GM18508 (cell line): ENCODE data around the gene GPR87.

Experiments used
- ATAC-seq: cut with Tn5 transposase; IDR thresholded peaks from one replicate; pipeline ENCODE4 v1.9.1; 2021; ENCODE audit warnings: moderate number of reproducible peaks; ENCODE audit not compliant: insufficient read depth, unreplicated experiment

GPR87 gene

DNA sequence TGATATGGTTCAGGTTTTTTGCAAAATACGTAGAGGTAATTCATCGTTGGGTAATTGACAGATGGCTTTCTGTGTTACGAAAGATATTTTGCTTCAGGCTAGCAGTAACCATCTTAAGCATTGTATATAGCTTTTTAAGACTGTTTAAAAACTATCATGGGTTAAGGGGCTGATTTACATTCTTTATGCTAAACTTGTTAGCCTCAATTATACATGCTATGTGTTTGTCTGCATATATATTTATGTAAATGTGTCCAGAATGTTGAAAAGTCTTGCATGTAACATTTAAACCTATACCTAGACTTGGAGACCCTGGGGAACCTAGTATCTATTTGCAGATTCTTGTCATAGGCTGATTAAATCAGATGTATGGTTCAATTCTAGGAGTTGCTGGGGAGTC is 27.2 kb downstream of the GPR87 start:
- no peak for ATAC-seq

DNA sequence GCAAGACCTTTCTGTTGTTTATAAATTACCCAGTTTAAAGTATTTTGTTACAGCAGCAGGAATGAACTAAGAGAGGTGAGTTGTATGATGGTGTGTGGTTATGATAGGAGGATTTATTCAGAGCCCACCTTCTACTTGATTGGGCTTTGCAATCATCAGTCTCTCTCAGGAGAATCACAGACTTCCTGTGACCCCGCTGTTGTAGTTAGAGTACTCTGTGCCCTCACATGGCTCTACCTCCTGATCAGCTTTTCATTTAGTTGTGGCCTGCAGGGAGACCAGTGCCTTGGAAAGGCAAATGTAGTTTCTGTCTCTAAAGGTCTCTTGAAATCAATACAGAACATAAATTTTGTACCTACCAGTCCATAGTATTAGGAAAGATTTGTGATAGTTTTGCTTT is 30.7 kb downstream of the GPR87 start:
- ATAC-seq, result no peak

DNA sequence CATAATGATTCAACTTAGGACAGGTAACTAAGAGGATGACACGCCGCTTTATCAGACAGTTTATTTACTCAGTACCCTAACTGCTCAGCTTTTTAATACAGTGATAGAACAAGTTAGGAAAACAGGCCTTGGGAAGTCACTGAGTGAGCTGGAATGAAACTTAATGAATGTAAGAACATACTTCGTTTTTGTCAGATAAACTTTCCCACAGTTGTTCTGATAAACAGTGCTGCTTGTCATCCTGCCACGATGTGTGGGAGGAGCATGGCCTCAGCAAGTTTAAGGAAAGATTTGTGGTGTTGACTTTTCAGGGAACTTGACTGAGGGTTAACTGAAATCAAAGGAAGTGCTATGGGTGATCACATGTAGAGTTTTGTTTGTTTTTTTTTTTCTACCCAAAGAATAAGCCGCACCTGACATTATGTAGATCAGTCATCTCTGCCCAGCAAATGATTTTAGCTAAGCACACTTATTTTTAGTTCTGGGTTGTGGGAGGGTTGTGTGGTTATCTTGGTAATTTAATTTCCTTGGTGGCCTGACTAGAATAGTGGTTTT is 32.6 kb downstream of the GPR87 start:
- no peak for ATAC-seq

DNA sequence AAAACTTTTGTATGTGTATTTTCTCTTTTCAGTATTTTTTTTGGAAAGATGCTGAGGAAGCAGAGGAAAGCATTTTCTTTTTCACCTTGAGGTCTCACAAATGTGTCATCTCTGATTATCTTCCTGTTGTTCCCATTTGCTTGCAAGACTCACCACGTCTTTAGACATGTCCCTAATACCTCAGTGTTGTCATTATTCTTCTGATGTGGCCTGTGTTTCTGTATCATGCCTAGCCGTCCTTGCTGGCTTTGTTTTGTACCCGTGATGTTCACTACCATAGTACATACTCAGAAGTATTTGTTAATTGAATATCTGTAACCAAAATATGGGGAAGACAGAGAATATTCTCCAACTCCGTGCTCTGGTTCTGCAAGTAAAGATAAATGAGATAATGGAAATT is 33.2 kb downstream of the GPR87 start:
- ATAC-seq, result no peak

DNA sequence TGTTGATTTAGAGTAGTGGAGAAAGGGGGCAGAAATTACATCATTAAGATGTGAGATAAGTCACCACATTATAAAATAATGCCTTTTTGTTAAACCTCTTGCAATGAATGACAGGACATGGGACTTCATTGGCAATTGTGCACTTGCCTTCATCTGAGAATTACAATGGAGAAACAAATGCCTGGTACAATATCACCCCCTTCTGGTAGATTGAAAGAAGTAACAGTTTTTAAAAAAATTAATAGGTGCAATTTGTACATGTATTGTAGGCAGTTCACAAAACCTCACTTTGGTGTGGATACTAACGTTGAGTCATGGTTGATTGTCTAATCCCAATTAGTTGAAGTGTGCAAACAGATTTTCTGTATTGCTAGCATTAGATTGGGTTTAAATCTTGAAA is 33.7 kb downstream of the GPR87 start:
- ATAC-seq, result no peak

DNA sequence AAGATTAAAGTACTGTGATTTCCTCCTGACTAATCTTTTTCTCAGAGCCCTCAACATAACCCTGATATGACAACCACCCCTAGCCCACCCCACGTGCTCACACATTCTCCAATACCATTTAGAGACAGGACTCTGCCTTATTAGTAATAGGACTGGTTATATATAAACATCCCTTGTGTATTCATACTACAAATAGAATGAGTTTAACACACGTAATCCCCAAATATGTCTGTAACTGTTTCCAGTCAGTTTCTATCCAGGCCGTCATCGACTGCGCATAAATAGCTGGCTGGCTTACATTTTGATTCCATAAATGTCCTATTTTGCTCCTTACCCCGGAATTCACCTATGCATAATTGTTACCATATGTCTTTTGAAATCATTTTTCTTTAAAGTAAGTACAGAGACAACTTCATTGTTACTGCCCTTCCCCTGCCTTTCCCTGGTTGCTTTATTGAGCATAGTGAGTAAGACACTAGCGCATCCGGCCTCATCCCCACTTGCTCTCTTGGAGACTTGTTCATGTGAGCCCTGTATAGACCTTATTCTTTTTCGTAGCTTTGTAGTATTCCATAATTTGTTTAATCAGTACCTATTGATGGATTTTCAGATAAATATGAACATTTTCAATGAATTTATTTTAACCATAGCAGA is 34.8 kb downstream of the GPR87 start:
- no peak for ATAC-seq

DNA sequence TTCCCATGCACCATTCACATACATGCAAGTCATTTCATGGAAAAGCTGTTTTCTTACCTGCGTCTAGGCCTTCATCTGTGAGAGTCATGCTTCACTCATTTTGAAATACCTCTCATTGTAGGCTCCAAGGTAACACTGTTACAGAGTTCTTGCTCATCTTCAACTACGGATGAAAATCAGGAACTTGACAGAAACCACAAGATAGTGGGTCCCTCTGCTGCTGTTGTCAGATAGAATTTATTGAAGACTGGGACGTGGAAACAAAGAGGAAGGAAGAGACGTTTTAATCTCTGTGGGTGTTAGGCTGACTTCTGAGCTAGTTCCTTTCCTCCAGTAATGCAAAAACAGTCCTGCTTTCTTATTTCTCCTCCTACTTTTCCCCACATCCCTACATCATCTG is 38.4 kb downstream of the GPR87 start, which contains the start of gene P2RY14:
P2RY14 (minus strand) TSS at position 313 of the 400 bp plus-strand sequence. CDS start 64,226 bp downstream, outside the sequence.
- ATAC-seq, result no peak

DNA sequence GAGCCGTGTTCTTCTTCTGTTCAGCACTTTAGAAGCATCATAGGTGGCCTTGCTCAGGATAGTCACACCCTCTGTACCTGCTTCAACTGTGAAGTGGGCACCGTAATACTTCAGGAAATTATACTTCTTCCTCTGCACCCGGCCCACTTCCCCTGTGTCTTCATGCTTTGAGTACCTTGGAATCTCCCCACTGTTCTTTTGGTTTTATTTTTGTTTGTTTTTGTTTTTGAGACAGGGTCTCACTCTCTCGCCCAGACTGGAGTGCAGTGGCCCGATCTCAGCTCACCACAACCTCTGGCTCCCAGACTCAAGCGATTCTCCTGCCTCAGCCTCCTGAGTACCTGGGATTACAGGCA is 40.0 kb downstream of the GPR87 start:
- peak; percentile 66 for ATAC-seq

DNA sequence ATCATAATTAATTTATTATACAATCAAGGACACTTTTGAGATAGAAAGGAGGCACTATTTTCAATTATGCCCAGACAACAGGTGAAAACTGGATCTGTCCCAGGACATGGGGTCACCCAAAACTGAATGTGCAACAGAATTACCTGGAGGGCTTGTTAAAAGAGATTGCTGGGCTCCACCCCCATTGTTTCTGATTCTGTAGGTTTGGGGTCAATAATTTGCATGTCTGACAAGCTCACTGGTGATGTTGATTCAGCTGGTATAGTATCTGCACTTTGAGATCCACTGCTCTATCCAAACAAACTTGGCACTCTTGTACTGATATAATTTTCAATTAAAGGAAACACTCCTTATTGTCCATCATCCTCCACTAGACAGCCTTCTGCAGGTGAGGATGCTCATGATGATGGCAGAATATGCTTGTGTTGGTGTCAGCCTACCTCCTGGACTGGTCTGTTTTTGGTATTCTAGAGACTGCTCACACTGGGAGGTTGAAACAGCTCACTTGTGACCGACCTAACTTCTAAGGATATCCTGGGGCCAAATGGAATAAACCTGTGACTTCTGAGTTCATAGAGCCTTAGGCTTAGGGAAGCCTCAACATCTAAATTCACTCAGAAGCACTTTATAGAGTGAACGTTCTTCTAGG is 40.5 kb downstream of the GPR87 start:
- peak; percentile 15 for ATAC-seq

DNA sequence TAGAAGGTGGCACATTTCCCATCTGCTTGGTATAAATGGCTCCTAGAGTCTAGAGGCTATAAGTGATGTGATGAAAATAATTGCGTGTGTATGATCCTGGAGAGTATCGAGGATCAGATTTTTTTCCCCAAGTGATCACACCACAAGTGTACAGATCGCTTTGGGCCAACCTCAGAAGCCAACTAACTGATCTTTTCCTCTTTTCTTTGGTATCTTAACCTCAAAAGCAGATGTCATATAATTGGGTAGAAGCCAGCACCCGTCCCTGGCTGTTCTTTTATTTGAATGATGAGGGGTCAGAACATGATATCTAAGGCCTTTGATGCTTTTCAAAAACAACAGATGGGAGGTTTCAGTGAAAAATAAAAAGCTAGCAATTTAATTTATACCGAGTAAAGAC is 41.5 kb downstream of the GPR87 start:
- ATAC-seq, result no peak

DNA sequence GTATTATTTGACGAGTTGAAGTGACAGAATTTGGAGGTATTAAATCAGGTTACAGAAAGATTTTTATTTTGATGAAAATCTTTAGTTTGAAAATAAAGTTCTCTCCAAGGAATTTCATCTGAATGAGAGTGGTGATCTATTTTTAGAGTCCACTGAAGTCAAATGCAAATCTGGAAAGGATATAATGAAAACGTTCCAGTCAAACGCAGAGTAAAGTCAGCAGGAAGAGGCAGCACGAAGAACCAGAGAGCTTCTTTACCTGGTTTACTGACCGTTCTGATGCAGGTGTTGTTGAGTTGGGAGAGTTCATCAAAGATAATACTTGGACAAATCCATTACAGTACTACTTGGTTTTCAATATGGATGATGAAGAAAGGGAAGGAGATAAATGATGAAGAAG is 47.0 kb downstream of the GPR87 start:
- ATAC-seq, result no peak

DNA sequence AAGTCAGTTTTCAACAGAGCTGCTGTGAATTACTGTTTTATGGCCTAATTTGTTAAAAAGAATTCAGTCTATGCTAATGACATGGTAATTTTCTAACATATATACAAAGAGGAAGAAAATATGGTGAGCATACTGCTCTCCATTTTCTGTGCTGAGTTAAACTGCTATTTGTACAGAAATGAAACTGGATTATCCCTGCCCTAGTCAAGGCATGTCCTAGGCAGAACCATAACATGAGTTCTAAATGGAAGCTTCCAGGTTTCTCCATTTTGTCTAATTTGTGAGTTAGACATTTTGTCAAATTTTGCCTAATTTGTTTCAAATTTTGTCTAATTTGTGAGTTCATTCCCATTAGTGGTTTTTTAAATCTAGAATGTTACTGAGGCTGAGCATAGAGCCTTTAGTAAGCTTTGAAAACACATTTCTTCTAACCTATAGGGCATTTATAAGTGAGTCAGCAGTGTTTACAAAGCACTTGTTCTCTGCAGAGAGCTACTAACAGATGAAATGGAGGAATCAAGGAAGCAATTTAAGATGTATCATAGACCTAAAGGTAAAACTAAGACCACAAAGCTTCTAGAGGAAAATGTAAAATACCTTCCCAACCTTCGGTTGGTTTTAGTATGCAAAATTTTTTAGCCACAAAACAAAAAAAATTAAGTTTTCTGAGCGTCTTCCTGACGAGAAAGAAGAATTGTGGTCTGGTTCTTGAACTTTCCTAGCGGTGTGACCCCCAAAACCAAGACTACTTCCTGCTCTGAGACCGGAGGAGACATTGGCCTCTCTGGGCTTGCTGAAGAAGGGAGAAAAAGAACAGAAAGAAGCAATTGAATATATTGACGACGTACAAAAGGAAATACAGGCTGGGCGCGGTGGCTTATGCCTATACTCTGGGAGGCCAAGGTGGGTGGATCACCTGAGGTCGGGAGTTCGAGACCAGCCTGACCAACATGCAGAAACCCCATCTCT is 48.1 kb downstream of the GPR87 start:
- peak; percentile 30 for ATAC-seq

DNA sequence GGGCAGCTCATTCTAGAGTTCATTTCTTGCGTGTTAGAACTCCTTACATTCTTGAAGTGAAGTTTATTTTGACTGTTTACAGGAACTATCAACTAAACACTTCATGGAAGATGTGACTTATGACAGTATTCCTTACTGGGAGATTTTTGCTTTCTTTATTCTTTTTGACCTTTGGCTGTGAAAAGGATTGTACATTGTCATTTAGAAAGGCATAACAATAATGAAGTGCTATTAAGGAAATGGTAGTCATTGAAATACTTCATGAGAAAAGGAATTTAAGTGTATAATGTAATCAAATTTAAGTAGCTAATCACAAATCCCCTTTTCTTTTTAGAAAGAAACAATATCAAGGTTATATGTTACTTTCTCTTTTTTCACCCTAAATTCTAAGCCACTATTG is 49.6 kb downstream of the GPR87 start:
- no peak for ATAC-seq

DNA sequence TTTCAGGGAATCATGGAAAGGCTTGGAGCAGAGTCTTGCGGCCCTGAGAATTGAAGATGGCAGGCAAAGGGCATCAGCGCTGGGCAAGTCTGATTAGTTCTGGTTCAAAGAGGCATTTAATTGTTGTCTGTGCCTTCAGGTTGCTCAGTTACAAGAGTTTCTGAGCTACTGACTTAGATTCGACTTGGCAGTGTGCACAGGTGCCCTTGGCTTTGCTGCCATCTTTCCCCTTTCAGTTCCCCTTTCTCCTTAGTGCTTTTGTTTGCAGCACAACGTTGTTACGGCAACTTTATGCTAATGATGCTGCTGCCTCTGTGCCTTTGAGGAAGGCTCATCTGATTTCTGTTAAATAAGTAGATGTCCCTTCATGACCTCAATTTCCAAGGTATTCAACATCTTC is 50.8 kb downstream of the GPR87 start:
- ATAC-seq, result peak; percentile 97

DNA sequence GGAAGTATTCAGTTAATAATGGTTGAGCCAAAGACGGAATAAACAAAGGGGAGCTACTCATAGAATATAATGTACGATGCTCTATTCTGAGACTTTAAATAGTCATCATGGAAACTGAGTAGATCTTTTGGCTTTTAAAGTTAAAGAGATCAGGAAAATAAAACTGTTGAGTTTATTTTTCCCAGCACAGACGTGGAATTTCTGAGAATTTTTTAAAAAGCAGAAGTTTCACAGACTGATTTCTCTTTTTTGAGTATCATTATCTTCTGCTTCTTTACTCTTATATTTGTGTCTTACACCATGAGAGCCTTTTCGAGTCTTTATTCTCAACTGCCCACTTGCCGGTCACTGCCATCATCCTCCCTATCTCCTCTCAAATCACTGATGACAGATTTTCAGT is 51.5 kb downstream of the GPR87 start:
- ATAC-seq, result no peak

DNA sequence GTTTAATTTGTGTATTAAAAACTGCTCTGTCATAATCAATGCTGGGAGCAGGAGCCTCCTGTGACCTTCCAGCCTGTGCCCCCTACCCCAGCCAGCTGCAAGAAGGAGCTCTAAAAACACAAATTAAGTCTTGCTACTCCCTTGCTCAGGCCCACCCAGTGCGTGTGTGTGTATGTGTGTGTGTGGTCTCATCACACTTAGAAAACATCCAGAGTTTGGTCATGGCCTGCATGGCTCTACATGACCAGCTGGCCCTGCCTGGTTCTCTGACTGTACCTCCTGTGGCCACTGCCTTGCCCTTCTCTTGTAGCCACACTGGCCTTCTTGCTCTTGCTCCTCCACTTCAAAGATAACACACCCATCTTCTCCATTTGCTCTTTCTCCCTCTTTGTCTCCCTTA is 52.0 kb downstream of the GPR87 start:
- no peak for ATAC-seq

DNA sequence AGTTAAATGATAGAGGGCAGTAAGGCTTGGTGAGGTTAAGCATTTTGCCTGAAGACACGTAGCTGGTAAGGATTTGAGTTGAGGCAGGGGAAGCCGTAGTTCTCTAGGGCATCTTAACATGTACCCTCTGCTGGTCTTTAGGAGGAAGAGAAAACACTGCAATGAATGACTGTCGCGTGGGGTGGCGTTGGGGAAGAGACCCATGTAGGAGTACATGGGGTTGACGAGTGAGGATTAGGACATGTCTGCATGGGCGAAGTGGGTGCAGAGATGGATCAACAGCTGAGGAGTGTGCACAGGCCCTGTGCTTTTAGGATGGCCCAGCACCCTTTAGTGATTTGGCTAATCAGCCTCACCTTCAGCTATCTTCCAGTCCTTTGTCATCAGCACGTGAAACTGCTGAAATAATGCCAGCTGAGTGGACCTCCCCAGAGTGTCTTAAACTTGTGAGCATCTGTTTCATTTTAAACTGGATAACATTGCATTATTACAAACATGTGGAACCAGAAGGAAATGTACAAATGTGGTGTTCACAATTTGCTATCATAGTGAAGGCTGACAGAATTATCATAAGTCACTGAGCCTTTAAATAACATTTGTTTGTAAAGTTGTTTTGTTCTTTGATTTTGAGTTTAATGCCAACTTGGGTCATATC is 53.6 kb downstream of the GPR87 start:
- no peak for ATAC-seq

DNA sequence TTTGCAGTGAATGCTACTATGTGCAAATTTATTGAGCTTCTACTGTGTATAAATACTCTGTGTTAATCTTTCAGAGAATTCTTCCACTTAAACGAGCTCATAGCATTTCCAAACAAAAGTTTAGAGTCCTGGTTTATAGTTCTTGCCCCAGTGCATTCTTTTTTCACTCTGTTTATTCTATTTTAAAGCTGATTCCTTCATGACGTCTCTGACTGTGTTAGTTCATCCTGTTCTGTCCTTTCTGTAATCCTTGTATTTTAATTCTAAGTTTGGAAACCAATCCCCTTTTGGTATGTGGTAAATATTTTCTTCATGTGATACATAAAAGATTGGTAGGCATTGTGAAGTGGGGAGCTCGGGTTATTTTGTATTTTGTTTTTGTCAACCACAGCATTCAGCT is 57.0 kb downstream of the GPR87 start:
- no peak for ATAC-seq

DNA sequence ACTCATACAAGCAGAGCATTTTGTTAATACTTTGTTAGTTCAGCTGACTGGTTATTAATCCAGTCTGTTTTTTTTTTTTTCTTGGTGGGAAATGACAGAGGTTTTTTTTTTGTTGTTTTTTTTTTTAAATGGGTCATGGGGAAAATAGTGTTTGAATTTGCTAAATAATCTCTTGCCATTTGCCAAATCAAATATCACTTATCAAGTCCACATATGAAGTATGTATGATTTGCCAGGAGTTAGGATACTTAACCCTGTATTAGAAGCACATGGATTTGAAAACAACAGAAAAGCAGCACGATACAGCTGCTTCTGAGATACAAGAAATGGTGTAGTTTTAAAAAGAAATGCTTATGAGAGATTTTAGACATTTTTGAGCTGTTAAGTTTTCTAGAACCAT is 59.9 kb downstream of the GPR87 start:
- ATAC-seq, result no peak

DNA sequence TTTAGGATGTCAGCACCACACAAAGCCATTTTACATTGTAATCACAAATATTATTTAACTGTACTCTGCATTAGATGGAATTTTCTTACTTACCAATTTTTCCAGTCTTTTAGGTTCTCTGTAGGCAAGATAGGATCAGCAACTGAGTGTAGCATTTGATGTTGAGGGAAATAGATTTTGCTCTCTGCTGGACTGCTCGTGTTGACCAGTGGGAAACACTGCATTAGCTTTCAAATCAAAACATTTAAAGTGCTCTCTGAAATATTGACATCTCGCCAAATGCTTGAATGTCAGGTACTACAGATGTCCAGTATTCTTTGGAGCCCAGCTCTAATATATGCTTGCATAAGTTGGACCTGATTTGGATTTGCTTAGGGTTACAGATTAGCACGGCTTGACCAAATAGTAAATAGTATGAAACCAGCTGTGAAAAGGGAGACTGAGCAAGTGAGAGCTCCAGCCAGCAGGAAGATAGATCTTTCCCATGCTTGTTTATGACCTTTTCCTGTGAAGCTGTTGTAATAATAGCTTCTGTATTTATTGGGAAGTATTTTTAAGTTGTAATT is 67.8 kb downstream of the GPR87 start:
- ATAC-seq, result no peak
